Measurements from ENCODE around the gene ZFYVE21.

ZFYVE21 gene

DNA sequence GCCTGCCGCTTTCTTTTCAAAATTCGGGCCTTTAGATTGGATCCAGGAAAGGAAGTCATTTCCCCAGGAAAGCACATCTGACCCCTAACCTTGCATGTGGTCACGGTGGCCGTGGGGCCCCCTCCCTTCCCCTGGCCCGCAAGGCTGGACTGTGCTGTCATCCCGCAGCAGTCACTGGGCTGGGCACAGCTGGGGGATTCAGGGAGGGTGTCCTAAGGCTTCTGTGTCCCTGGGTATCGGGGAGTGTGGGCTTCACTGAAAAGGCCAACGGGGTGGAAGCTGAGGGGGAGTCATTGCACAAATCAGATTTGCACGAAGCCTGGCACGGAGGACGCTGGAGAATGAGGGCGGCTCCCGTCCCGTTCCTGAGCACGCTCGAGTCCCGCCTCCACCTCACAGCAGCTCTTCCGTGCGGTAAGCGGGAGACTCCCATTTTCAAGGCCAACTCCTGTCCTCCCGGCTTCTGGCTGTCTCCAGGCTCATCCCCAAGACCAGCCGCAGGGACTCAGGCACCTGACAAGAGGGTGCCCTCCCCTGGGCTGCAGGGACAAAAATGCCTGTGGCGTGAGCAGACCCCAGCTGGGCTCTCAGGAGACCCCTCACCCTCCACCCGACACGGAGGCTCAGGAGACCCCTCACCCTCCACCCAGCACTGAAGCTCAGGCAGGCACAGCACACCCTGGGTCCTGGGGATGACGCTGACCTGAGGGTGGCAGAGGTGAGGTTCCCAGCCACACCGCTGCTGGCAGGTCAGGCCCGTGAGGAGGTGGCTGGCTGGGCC, 9.9 kb upstream of the ZFYVE21 start:
- DNase-seq (ENCODE audit: low spot score): no peak

DNA sequence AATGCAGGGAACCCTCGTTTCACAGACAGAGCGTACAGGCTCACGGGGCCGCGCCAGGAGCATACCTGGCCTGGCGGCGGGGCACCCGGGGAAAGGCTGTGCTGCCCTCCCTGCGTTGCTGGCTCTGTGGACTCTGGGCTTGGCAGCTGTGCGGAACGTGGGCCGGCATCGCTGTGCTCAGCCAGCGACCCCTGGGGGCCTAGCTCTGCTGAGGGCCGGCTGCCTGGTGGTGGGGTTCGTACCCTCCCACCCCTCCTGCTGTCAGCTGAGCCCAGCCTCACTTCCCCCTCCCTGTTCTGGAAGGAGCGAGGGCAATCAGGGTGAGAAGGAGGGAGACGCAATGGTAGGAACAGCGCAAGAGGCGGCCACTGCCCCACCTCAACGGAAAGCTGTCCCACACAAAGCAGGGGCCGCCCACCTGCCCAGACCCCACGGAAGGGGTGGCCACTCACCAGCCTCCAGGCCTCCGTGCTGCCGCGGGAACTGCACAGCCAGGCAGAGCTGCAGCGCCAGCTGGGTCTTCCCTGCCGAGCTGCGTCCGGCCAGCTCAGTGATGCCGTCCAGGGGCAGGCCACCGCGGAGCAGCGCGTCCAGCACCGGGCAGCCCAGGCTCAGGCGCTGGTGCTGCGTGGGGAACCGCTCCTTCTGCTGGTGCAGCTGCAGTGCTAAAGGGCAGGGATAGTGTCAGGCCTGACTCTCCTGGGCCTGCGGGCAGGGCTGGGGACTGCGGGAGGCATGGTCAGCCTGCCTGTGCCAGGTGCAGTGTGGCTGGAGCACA, 8.9 kb upstream of the ZFYVE21 start:
- DNase-seq (ENCODE audit: low spot score): no peak

DNA sequence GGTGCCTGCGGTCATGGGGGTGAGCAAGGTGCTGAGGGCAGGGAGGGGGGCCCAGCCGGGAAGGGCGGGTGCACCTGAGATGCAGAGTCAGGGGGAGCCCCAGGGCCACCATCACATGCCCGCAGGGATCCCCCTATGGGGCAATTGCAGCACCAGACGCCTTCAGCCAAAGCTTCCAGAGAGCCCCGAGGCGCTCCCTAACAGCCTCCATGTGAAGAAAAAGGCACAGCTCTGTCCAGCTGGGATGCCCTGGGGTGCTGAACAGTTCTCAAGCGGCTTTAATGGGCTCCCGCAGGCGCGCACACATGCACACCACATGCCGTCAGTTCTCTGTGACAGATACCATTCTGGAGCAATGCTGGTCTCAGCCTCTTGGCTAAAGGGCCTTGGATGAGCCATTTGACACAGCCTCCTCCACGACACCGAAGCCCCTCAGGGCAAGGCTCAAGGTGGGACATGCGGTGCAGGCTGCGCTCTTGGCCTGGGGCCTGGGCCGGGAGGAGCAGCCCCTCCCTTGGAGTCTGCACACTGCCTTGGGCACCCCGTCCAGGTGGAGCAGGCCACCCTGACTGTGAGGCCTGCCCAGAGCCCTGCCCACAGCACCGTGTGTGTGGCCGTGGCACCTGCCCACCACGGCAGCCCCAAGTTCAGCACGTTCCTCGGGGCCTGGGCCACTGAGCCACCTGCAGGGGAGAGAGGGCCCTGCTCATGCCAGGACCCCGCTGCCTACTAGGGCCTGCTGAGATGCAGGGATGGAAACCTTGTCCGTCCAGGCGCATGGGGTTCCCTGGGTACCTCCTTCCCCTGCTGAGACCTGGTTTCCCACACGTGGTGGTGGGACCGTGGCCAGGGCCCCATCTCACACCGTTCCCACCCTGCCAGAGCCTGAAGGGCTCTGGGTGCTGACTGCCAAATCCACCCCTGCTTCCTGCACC, 8.0 kb upstream of the ZFYVE21 start:
- no peak for DNase-seq (ENCODE audit: low spot score)

DNA sequence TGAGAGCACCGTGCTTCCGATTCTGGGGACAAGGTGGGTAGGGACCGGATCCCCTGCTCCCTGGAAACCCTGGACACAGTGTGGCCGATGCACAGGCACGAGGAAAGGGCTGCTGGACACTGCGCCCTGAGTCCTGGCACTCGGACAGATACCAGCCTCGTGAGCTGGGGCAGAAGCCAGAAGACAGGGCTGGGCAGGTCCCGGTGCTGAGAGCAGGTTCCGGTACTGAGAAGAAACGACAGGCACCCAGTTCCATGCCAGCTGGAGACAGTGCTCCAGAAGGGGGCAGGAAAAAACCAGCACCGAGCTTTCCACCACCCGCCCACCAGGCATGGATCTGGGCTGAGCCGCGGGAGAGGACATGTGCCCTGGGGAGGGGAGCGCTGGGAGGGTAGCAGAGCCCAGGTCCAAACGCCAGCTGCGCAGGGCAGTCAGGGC, 6.8 kb upstream of the ZFYVE21 start:
- no peak for DNase-seq (ENCODE audit: low spot score)

DNA sequence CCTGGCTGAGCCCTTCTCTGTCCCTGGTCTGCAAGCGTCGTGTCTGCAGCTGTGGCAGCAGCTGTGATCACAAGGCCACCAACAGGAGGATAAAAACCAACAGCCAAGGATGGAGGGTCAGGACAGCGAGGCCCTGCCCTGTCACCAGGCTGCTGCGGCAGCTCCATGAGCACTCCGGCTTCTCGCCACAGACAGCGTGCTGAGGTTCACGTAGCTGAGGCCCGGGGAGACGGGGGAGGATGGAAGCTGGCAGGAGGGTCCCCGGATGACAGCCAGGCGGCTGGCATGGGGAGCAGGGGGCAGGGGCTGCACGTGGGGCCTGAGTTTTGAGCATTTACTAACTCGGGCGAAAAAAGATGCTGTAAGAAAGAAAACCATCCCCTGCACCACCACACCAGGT, 5.8 kb upstream of the ZFYVE21 start:
- DNase-seq (ENCODE audit: low spot score): no peak

DNA sequence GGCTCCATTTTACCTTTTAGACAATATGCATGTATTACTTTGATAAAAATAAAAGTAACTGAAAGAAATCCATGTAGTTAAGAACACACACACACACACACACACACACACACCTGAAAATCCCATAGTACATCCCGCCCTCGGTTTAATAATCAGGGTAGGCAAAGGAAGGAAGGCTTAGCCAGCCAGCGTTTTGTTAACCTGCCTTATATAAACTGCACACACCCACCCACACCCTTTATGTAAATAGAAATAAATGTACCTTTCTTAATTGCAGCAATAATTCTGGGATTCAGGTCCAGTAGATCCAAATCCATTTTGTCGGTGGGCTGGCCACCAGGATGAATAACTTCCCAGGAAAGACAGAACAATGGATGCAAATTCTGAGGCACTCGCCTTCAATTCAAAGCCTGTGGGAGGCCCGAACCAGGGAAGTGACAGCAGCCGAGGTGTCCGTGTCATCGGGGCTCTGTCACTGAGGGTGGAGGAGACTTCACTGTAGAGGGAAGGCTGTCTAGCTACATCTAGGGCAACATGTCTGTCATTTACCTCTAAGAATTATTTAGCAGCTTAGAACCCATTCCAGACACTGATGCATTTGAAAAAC, 4.7 kb upstream of the ZFYVE21 start:
- no peak for DNase-seq (ENCODE audit: low spot score)

DNA sequence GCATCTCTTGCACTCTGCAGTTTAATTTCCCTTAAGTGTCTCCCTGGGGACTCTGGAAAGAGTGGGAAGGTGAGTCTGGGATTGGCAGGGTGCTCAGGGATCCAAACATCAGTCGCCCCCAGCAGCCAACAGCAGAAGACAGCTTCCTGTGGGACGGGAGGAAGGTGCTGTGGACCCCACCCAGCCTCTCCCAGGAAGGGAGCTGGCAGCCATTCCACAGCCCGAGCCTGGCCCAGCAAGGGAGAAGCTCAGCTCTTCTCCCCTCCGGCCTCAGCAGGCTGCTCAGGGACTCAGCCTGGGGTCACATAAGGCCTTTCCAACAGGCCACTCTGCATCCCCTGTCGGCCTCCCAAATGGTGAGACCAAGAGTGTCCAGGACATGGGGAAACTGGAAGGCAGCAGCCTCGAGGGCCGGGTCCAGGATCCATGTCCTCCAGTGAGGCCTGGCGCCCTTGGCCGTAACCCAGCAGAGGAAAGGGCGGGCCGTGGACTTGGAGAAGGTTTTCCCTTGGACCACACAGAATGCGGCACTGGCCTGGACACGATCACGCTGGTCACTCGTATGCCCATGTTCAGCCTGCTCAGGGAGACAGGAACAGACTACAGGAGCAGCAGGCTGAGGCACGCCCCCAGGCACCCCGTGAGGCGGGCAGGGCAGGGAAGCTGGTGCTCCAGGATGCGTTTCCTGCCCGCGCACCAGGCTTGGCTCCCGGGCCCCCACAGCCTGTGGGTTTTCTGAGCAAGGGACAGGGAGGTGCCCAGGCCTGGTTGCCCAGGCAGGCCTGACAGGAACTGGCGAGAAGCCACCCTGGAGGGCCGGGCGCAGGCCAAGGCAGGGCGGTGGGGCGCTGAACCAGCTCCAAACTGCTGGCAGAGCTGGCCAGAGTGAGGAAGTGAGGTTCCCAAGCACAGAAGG, 3.8 kb upstream of the ZFYVE21 start:
- DNase-seq (ENCODE audit: low spot score): no peak

DNA sequence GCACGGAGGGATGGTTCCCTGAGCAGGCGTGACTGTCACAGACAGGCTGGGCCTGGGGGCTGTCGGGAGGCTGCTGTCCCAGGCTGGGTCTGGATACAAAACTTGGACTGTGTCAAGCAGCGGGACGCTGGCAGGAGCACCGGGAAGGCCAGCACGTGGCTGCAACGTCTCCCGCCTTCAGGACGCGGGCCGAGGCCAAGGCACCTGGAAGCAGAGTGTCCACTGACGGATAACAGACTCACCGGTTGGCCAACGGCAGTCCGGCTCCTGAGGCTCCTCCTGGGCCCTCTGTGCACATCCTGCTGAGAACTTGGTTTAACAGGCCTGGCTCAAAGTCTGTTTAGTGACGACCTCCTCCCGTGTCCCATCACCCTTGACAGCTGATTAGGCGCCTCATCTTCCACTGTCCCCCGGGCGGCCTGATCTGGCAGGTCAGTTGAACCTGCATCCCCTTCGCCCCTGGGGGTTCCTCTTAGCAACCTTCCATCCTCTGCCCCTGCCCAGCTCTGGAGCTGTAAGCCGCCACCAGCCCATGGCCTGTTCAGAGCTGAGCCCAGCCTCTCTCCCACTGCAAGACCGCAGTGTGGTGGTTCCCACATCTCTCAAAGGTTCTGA, 2.9 kb upstream of the ZFYVE21 start:
- no peak for DNase-seq (ENCODE audit: low spot score)

DNA sequence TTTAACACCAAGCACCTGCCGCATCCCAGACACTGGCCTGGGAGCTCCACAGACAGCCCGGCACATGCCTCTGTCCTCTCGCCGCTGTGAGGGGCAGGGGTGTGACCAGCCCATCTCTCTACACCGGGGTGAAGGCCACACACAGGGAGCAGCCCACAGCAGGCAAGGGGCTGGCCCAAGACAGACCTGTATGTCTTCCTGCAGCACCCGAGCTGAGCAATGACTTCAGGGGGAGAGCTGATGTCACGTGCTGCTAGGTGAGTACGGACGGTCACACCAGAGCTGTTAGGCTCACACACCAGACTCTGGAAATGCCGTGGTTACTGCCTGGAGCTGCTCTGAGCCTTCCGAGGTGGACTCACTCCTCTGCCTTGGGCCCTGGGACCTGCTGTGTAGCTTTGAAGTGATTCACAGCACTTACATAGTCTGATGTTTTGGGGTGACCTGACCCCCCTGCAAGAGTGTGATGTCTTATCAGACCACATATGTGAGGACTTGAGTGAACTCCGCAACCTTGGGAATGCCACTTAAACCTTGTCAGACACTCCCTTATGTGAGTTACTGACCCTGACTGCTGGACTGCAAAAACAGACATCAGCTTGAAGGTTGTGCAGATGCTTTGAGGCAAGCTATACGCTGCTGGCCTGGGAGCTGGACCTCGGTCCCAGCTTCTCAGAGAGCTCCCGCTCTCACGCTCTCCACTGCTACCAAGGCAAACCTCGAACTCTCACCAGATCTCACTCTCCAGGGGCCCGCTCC, 2.1 kb upstream of the ZFYVE21 start:
- no peak for DNase-seq (ENCODE audit: low spot score)

DNA sequence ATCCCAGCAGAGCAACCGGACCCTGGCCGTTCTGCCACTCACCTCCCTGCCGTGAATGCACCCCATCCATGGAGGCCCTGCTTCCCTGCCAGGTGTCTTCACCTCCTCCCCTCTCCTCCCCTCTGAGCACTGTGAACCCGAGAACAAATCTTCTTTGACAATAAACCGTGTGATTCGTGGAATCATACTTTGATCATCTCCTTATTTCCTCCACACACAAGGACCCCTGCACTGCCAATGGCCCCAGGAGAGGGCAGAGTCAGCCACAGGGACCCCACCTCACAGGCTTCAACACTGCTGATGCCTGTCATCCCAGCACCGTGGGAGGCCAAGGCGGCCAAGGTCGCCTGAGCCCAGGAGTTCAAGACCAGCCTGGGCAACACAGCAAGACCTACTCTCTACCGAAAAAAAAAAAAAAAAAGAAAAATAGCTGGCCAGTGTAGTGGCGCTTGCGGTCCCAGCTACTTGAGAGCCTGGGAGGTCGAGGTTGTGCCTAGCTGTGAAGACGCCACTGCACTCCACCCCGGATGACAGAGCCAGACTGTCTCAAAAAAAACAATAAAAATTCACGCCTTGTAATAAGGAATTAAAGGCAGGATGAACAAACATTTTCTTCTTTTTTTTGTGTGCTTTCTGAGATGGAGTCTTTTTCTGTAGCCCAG, 1.4 kb upstream of the ZFYVE21 start:
- DNase-seq (ENCODE audit: low spot score): no peak

DNA sequence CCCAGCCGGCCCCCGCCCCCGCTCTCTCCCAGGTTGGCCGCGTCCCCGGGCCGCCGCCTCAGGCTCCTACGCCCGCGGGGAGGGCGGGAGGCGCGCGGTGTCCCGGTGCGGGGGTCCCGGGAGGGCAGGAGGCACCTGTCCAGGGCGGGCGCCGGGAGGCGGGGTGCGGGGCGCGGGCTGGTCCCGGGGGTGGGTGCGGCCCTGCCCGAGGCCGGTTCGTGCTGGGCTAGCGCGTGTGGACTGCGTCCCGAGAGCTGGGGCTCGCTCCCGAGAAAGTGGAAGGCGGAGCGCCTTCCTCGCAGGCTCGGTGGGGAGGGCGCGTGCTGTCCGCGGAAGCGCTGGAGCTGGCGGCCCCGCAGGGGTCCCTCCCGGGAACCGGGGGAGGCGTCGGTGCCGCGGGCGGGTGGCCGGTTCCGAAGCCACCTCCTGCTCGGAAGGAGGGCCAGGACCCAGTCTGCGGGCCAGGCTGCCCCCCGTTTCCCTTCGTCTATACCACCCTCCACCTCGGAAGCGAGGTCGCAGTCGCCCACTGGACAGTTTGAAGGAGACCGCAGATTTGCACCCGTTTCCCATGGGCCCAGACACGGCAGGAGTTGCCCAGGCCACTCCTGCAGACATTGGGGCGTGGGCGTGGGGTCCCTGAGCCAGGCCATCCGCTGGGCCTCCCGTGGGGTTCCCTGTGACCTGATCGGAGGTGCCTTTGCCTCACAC, 636 bp downstream of the ZFYVE21 start:
- DNase-seq (ENCODE audit: low spot score): peak; percentile 77

DNA sequence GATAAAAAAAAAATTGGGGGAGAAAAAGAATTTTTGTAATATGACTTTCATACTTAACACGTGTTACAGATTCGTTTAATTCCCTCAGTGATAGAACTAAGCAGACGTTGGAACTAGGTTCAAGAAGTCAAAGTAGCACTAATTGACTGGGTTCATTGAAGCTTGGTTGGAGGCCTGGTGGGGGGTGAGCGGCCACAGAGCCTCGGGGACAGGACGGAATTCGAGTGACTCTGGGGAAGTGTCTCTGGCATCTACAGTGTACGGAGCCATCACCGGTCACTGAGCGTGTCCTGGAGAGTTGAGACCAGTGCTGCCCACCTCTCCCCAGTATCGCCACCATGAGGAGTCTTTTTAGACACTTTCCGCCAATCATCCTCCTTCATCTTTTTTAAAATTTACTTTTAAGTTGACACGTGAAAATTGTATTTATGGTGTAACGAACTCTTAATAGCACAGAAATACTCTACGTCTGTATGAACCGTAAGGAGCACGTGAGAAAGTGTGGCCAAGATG, 1.3 kb downstream of the ZFYVE21 start:
- no peak for DNase-seq (ENCODE audit: low spot score)

DNA sequence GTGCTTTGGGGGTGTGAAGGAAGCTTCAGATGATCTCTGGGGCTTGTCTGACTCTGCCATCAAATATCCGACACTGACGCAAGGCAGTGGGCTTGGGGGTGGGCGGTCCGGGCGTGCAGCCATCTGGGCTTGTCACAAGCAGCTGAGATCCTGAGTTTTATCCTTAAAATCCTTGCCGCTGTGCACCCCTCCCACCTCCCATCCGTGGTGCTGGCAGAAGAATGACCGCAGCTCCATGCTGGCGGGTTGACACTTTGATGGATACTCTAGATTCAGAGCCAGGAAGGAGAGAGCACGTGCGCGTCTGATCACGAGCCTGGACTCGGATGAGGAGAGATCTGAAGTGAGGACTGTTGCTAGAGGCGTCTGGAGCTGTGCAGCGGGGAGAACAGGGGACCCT, 3.0 kb downstream of the ZFYVE21 start:
- DNase-seq (ENCODE audit: low spot score): no peak

DNA sequence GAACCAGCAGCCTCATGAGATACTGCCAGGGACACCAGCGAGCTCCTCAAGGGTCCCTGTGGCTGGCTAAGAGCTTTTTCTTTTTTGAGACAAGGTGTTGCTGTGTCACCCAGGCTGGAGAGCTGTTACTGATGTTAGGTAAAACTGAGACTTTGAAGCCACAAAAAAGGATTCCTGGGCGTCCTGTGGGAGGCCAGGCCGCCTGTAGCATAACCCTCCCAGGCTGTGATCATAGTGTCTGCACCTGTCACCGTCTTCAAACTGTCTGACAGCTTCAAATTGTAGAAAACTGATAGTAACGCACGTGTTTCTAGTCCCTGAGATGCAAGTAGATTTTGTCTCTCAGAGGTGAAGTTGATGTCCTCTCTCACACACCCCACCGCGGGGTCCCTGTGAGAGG, 4.1 kb downstream of the ZFYVE21 start:
- DNase-seq (ENCODE audit: low spot score): no peak

DNA sequence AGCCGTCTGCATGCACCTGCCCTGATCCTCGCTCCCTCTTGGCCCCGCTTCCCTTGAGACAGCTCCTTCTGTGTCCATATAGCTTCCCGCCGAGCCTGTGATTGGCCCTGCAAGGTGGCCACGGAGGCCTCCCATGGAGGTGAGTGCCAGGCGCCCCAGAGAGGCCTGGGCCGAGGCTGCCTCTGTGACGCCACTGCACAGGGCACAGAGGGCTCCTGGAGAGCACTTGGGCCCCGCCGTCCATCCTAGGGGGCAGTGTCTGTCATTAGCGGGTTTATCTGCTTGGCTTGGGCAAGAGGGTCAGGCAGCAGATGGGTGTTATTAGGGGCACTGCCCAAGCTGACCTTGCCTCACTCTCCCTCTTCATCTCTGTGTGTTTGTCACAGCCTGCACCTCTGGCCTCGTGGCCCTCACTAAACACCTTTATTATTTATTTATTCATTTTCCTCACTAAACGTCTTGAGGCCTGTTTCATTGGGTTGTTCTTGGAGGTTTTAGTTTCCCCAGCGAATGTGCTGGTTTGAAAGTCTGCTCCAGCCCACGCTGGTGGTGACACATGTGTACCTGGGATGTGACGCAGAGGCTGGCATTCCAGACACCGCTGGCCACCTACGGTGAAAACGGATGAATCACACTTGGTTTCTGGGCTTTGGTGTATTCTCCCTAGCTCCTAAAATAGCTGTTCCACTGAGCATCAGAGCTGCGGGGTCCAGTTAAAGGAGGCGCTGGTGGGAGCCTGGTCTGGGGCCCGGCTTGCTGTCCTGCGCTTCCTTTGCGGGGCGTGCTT, 5.9 kb downstream of the ZFYVE21 start:
- no peak for DNase-seq (ENCODE audit: low spot score)

DNA sequence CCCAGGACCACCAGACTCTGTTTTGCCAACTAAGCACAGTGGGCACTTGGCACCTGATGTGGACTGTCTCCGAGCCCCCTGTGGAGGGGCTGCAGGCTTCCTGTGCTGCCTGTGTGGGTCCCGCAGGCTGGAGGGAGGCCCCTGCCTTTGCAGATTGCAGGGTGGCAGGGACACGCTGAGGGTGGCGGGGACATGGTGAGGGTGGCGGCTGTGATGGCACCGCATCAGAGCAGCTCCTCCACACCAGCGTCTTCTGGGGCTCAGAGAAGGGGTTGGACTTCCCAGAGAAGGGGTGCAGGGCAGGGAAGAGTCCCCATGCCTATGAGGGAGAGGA, 8.1 kb downstream of the ZFYVE21 start:
- DNase-seq (ENCODE audit: low spot score): no peak

DNA sequence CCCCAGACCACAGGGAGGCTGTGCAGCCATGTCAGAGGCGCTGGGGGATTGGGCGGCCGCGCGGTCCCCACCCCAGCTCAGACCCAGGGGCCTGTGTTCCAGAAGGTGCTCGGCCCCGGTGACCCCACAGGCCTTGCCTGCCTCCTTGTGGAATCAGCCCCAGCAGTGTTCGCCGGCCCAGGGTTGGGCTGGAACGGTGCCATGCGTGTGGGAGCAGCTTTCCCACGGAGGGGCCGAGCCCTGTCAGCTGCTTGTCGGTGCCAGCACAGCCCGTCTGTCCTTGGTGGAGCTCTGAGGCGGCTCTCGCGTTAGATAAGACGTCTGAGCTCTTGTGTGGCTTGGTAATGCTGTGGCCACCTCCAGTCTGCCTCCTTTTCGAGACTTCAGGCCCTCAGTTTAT, 8.5 kb downstream of the ZFYVE21 start:
- peak; percentile 54 for DNase-seq (ENCODE audit: low spot score)
